Measurements from ENCODE around the gene MCRIP1.

The MCRIP1 gene, protein sequence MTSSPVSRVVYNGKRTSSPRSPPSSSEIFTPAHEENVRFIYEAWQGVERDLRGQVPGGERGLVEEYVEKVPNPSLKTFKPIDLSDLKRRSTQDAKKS

GRCh38 chr17:81833160-81833920 lies at the start of gene MCRIP1:
TSS of gene MCRIP1 (minus strand) at chr17:81833291. CDS start at chr17:81824506, 8,785 bp downstream.
- peak within 1 kb of the TSS; percentile 94 for H3K27ac ChIP-seq
- peak; percentile 99 for DNase-seq
- H3K4me3 ChIP-seq (ENCODE audit: low read depth, low read length), result peak within 1 kb of the TSS; percentile 85
- H3K27me3 ChIP-seq (ENCODE audit: insufficient read depth, low read depth, severe bottlenecking), result no peaks in the 10 kb centered on the region
- H3K36me3 ChIP-seq, result peaks cover 24% of the 10 kb centered on the region
- TF ChIP-seq CTCF (IDR thresholded peaks at IDR 0.05; ENCODE audit: low read depth, low read length), result no peak
- H3K9me3 ChIP-seq (ENCODE audit: severe bottlenecking), result no peaks in the 10 kb centered on the region

DNA sequence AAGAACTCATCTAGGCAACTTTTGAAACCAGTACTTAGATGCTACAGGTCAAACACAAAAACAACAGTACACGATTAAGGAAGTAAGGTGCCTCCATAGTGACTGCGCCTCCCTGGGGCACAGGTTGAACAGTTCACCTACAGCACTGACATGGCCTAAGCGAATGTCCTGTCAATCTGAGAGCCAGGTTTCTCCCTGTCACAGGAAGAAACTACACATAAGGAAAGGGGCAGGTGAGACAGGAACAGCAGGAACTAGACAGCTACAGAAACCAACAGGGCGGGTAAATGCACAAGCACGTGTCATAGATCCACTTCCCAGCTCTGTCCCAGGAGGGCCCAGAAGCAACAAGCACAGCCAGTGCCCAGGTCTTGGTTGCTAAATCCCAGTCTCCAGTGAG lies 46.0 kb upstream of the MCRIP1 start:
- TF ChIP-seq CTCF (IDR thresholded peaks at IDR 0.05; ENCODE audit: low read depth, low read length), result no peak

GRCh38 chr17:81878294-81878693 lies 45.2 kb upstream of the MCRIP1 start:
- no peaks in the 10 kb centered on the region for H3K9me3 ChIP-seq (ENCODE audit: severe bottlenecking)
- peaks cover 54% of the 10 kb centered on the region for H3K36me3 ChIP-seq
- no peak for TF ChIP-seq CTCF (IDR thresholded peaks at IDR 0.05; ENCODE audit: low read depth, low read length)
- DNase-seq, result no peak
- H3K4me3 ChIP-seq (ENCODE audit: low read depth, low read length), result no peak overlapping the region
- no peak overlapping the region for H3K27ac ChIP-seq
- H3K27me3 ChIP-seq (ENCODE audit: insufficient read depth, low read depth, severe bottlenecking), result no peaks in the 10 kb centered on the region

More for the DNA sequence above, 46.0 kb upstream of the MCRIP1 start:
- no peak overlapping the region for H3K4me3 ChIP-seq (ENCODE audit: low read depth, low read length)
- no peaks in the 10 kb centered on the region for H3K27me3 ChIP-seq (ENCODE audit: insufficient read depth, low read depth, severe bottlenecking)
- H3K9me3 ChIP-seq (ENCODE audit: severe bottlenecking), result no peaks in the 10 kb centered on the region
- peaks cover 63% of the 10 kb centered on the region for H3K36me3 ChIP-seq
- no peak for DNase-seq
- H3K27ac ChIP-seq, result no peak overlapping the region

GRCh38 chr17:81877569-81877968 lies 44.5 kb upstream of the MCRIP1 start:
- no peak for TF ChIP-seq CTCF (IDR thresholded peaks at IDR 0.05; ENCODE audit: low read depth, low read length)
- no peak for DNase-seq
- H3K36me3 ChIP-seq, result peaks cover 54% of the 10 kb centered on the region
- H3K9me3 ChIP-seq (ENCODE audit: severe bottlenecking), result no peaks in the 10 kb centered on the region
- H3K4me3 ChIP-seq (ENCODE audit: low read depth, low read length), result no peak overlapping the region
- H3K27me3 ChIP-seq (ENCODE audit: insufficient read depth, low read depth, severe bottlenecking), result no peaks in the 10 kb centered on the region
- H3K27ac ChIP-seq, result no peak overlapping the region

DNA sequence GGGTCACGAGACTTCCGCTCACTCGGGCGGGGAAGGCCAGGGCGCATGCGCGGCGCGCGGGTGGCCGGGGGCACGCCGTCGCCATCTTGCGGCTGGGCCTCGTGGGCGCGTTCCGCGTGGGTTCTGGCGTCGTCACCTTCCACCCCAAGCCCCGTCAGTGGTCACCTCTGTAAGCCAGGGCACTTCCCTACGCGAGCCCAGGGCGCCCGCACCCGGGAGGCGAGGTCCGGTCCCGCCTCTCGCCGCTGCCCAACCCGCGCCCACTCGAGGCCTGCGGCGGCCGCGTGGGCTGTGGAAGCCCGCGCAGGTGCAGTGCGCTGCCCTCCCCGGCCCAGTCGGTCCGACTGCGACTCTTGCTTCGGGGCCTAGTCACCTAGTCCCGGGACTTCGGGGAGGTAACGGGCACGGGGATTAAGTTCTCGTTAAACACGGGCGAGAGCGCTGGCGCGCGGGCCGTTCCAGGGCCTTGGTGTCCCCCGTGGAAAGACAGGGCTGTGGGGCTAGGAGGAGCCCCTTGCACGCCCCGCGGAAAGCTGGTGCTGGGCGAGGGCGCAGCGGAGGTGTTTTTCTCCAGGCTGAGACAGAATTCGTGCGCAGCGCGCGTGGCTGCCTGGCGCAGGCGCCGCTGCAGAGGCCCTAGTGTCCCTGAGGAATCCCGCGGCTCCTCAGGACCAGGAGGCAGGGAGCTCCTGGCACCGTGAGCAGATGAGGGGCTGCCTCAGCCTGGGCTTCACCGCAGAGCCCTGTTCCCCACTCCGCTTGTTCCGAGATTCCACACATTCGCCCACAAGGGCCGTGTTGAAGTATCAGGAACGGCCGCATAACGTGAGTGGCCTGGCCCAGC lies 38.5 kb upstream of the MCRIP1 start:
- TF ChIP-seq CTCF (IDR thresholded peaks at IDR 0.05; ENCODE audit: low read depth, low read length), result peak; percentile 68
- Histone ChIP-seq H3K36me3 (peaks cover 45% of the 10 kb centered on the region), H3K27ac (peak overlapping the region; percentile 98), H3K9me3 (ENCODE audit: severe bottlenecking) (no peaks in the 10 kb centered on the region), H3K27me3 (ENCODE audit: insufficient read depth, low read depth, severe bottlenecking) (no peaks in the 10 kb centered on the region), H3K4me3 (ENCODE audit: low read depth, low read length) (peak overlapping the region; percentile 94)
- DNase-seq, result peak; percentile 97
